ENCODE measurements around the gene CHURC1. TPM values are rescaled to one million over a fixed set of nuclear protein-coding genes. Genes with fewer than 3 reads are reported as not detected.

The CHURC1 gene
- total and polyA plus RNA-seq, 2 of the 8 experiments (the other 6 are each of a cell fraction or from before 2014, with no cell fraction given), result 50.2 to 59.3 TPM

DNA sequence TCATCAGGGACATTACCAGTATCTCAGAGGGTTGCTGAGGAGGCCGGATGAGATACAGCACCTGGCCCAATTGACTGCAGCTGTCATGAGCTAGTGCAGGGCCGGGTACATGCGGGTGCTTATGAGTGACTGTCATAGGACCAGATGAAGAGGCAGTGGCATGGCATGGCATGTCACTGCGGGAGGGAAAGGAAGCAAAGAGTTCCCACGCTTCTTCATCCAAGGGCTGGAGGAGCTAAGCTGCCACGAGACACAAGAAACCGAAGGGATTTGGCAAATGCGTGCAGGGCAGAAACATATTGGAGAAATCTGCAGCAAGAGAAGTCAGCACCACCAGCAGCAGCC lies 39.0 kb downstream of the CHURC1 start:
- no peak overlapping the region for H3K27ac ChIP-seq (ENCODE audit: low read depth, low read length)

More for the DNA sequence above, 39.0 kb downstream of the CHURC1 start:
- Histone ChIP-seq H3K23me2 (ENCODE audit: low read depth, low read length) (no peaks in the 10 kb centered on the region), H4K8ac (ENCODE audit: extremely low read depth, insufficient read depth, low read length) (no peak overlapping the region), H3K4me3 (ENCODE audit: extremely low read depth in 1 of 4, insufficient read depth in 2 of 4, low read depth in 3 of 4, low read length in 4 of 4) (no peak overlapping the region), H3K4me1 (replicated peaks in 1 of 4; ENCODE audit: control insufficient read depth in 3 of 4, insufficient read depth in 4 of 4, low read length in 3 of 4) (peaks cover 5 to 16% (median 15%) of the 10 kb centered on the region in 4 experiments; a peak in 6 of 7 replicates), H3K23ac (ENCODE audit: insufficient read length) (no peak overlapping the region), H3K79me2 (ENCODE audit: control insufficient read depth in 1 of 2, insufficient read depth in 2 of 2, low read length in 2 of 2) (no peaks in the 10 kb centered on the region), H3K4ac (replicated peaks; ENCODE audit: insufficient read length, low read depth, low read length) (no peak overlapping the region), H3K4me2 (ENCODE audit: insufficient read depth in 1 of 2, low read depth in 2 of 2, low read length in 2 of 2) (no peak overlapping the region), H3K79me1 (ENCODE audit: low read depth, low read length) (no peaks in the 10 kb centered on the region; the same call in 1 of the 2 replicates), H4K20me1 (replicated peaks in 1 of 2; ENCODE audit: control insufficient read depth in 1 of 2, insufficient read depth in 2 of 2, low read length in 2 of 2) (peaks cover 0 to 2% of the 10 kb centered on the region in 2 experiments), H2BK20ac (ENCODE audit: low read length) (no peak overlapping the region), H3K18ac (ENCODE audit: extremely low read depth, low read length) (no peak overlapping the region), H3K56ac (replicated peaks; ENCODE audit: insufficient read length, low read depth, low read length) (no peak overlapping the region), H2AFZ (ENCODE audit: low read length) (no peak overlapping the region), H4K5ac (ENCODE audit: insufficient read length, low read depth, low read length) (no peak overlapping the region), H2BK120ac (replicated peaks; ENCODE audit: low read depth, low read length) (no peak overlapping the region), H3K27me3 (replicated peaks in 1 of 4; ENCODE audit: control insufficient read depth in 3 of 4, extremely low read depth in 1 of 4, insufficient read depth in 3 of 4, low read length in 3 of 4) (no peaks in the 10 kb centered on the region), H3K9me3 (ENCODE audit: insufficient read depth in 2 of 2, low read depth in 1 of 2, low read length in 1 of 2) (no peaks in the 10 kb centered on the region), H3K9ac (replicated peaks in 1 of 4; ENCODE audit: extremely low read depth in 1 of 4, low read depth in 3 of 4, low read length in 3 of 4) (no peak overlapping the region), H2BK12ac (ENCODE audit: low read depth, low read length) (0 out of 2 replicates have a peak overlapping the region, but pooled peaks have one; percentile 43), H3K36me3 (ENCODE audit: control insufficient read depth in 2 of 4, insufficient read depth in 4 of 4, low read length in 3 of 4) (peaks cover 5 to 25% (median 12%) of the 10 kb centered on the region in 4 experiments; a peak in 4 of 8 replicates), H3K14ac (ENCODE audit: insufficient read length) (no peak overlapping the region), H2AK5ac (ENCODE audit: low read depth, low read length) (no peak overlapping the region), H2BK5ac (ENCODE audit: low read depth, low read length) (no peak overlapping the region), H4K91ac (replicated peaks; ENCODE audit: insufficient read length, low read length) (peak overlapping the region; percentile 23), H2BK15ac (ENCODE audit: low read length) (no peak overlapping the region)
- FAIRE-seq, result no peak
- POLR2A ChIA-PET (ENCODE audit: partially characterized antibody), result interaction anchor here (0.8 to 2.2 kb wide), 5 partner anchors 9 to 39 kb away, joined by 3 to 9 read pairs (median 3); partner anchors contain the start of gene CHURC1
- DNase-seq (ENCODE audit: low read depth in 1 of 2, low spot score in 2 of 2), result no peak
- CTCF ChIA-PET (ENCODE audit: partially characterized antibody), result interaction anchor here (0.7 to 3.8 kb wide), 28 partner anchors 8 to 178 kb away, joined by 3 to 25 read pairs (median 5); partner anchors contain the start of gene GPX2
- no peak for TF ChIP-seq SAP30 (IDR thresholded peaks at IDR 0.05; ENCODE audit: insufficient read depth, insufficient replicate concordance, low read length)
- TF ChIP-seq TAF7 (optimal IDR thresholded peaks at IDR 0.05; ENCODE audit: borderline replicate concordance, low read depth, low read length), result no peak
- no peak for TF ChIP-seq POLR2AphosphoS5 (IDR thresholded peaks at IDR 0.05; ENCODE audit: low read depth, low read length)
- TF ChIP-seq PHF8 (conservative IDR thresholded peaks at IDR 0.05; ENCODE audit: low read depth, low read length), result no peak
- TF ChIP-seq RAD21 (IDR thresholded peaks at IDR 0.05 in 1 of 2, conservative IDR thresholded peaks at IDR 0.05 in 1 of 2; ENCODE audit: low read depth in 2 of 2, low read length in 2 of 2), result no peak
- 97% methylated on average over 8 of the region's 8 CpGs; no CpG with 5 or more reads in 1 of the 2 experiments for WGBS, 2 experiments (ENCODE audit: extremely low coverage in 1 of 2, insufficient coverage in 1 of 2, insufficient read length in 1 of 2, insufficient replicate concordance in 2 of 2, low coverage in 1 of 2, low lambda C conversion rate in 2 of 2, missing lambda C conversion rate in 1 of 2)
